Measurements from ENCODE around the gene POTEI.
"Not testable (repeated sequence)": the region's sequence is repeated elsewhere in the genome, so short reads cannot be mapped to it uniquely, and the experiment has no call there.

GRCh38 chr2:130544978-130545377, 35.9 kb upstream of the POTEI start:
- TF ChIP-seq CTCF, POLR2A (IDR thresholded peaks at IDR 0.05): not testable (repeated sequence)
